Measurements from ENCODE around the gene DHH.

Gene DHH

GRCh38 chr12:49040364-49040855, 54.2 kb downstream of the DHH start:
- DNase-seq: no peak
- intact Hi-C loops (cut with DNase I): no loop called here

- intact Hi-C loops (cut with DNase I): no loop called here
- DNase-seq: peak in 1 of 42 donors; percentile 1
Observed at GRCh38 chr12:49039421-49040363, 54.9 kb downstream of the DHH start.

GRCh38 chr12:49038291-49038955, 56.2 kb downstream of the DHH start:
- DNase-seq: peak in 1 of 42 donors; percentile 18
- intact Hi-C loops (cut with DNase I): no loop called here

DNA sequence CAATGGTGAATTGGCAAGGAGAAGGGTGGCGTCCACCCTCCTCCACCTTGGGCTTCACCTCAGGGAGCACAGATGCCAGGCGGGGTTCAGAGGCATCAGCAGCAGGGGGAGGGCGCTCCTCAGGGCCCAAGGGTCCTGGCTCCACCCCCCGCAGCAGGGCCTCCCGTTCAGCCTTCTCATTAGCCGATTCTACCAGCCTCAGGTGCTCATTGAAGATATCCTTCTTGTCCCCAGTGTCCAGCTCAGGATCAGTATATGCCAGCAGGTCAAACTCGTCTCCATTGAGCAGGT, 56.7 kb downstream of the DHH start:
- DNase-seq: peak in 1 of 42 donors; percentile 7
- intact Hi-C loops (cut with DNase I): no loop called here

DNA sequence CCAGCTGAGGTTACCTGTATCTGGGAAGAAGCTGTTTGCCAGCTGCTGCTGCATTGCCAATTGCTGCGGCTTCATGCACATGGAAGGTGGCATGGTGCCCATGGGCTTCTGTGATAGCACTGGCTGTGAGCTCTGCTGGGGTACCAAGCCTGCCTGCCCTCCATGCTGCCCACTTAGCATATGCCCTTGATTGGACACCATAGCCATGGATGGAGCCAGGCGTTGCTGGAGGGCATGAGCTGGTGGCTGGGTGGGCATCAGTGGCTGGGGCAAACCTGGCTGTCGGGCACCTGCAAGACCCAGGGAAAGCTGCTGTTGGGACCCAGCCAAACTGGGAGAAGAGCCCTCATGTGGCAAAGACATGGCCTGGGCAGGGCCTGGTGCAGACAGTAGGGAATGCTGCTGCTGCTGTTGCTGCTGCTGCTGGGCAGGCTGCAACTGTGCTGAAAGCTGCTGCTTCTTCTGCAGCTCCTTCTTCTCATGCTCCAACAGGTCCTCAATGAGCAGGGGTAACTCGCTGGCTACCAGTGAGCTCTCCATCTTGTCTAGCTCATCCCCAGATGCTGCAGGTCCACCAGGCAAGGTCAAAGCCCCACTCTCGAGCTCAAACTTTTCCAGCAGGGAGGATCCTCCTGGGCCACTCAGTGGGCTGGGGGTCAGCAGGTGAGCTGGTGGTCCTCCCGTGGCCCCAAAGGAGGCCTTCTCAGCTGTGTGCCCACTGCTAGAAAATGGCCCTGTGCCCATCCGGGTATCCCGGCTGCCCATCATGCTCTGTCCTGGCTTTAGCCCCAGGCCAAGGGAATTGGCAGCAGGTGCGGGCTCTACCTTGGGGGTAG, 57.3 kb downstream of the DHH start:
- peak in 2 of 42 donors; percentile 8 to 28 for DNase-seq
- intact Hi-C loops (cut with DNase I): no loop called here
